Heart left ventricle (tissue), 16 donors: ENCODE data around the gene OR2Y1. TPM values are rescaled to one million over a fixed set of nuclear protein-coding genes. Genes with fewer than 3 reads are reported as not detected.

Experiments used
- ATAC-seq, 4 donors: fragments of 200-7000 bp; cut with Tn5 transposase; one replicate each; pipeline ENCODE4 v1.9.1; 2020 to 2022; ENCODE audit warnings: moderate library complexity in 4 of 4, mild to moderate bottlenecking in 3 of 4, moderate number of reproducible peaks in 1 of 4
- DNase-seq, 5 donors: peaks; one replicate each; pipeline ENCODE4 v3.0.0-alpha.2; 2020
- H3K27ac ChIP-seq, 12 donors: fragments of 200-600 bp; sonication (generic) in 4 of 12; one replicate each; pipeline versions ENCODE4 v1.5.0 to v1.8.0; 2016 to 2022; ENCODE audit warnings: mild to moderate bottlenecking in 2 of 12
- H3K27me3 ChIP-seq, 9 donors: fragments of 200-600 bp; sonication (generic) in 2 of 9; one replicate each; pipeline versions ENCODE4 v1.5.1 to v1.8.0; 2016 to 2022; ENCODE audit warnings: mild to moderate bottlenecking in 3 of 9
- H3K36me3 ChIP-seq, 9 donors: fragments of 200-600 bp; sonication (generic) in 2 of 9; one replicate each; pipeline versions ENCODE4 v1.5.0 to v1.8.0; 2018 to 2022; ENCODE audit warnings: mild to moderate bottlenecking in 2 of 9
- H3K4me1 ChIP-seq, 12 donors: fragments of 200-600 bp; sonication (generic) in 4 of 12; one replicate each; pipeline versions ENCODE4 v1.5.0 to v1.8.0; 2016 to 2022; ENCODE audit warnings: mild to moderate bottlenecking in 3 of 12
- H3K4me3 ChIP-seq, 12 donors: fragments of 200-600 bp; sonication (generic) in 4 of 12; one replicate each; pipeline versions ENCODE4 v1.5.0 to v1.8.0; 2017 to 2022; ENCODE audit warnings: mild to moderate bottlenecking in 9 of 12, moderate library complexity in 4 of 12
- H3K9me3 ChIP-seq, 12 donors: fragments of 200-600 bp; sonication (generic) in 4 of 12; one replicate each; pipeline versions ENCODE4 v1.5.0 to v1.8.0; 2016 to 2022; ENCODE audit warnings: mild to moderate bottlenecking in 1 of 12
- CTCF ChIP-seq, 12 donors: fragments of 200-600 bp; sonication (generic) in 4 of 12; IDR thresholded peaks; one replicate each; pipeline versions ENCODE4 v1.5.0 to v1.8.0; 2018 to 2022; ENCODE audit warnings: antibody characterized with exemption in 12 of 12, mild to moderate bottlenecking in 5 of 12
- POLR2A ChIP-seq, 2 donors: fragments of 450-650 bp; IDR thresholded peaks; one replicate each; pipeline ENCODE4 v1.6.1; 2017; ENCODE audit warnings: antibody characterized with exemption in 2 of 2, mild to moderate bottlenecking in 2 of 2, moderate library complexity in 2 of 2
- WGBS, 4 donors: extraction: QIAGEN DNeasy Blood & Tissue Kit in 2 of 4; methylation state at CpG; one replicate each; pipeline versions ENCODE4 v1.1.5 to v1.1.7; 2013 to 2018; 5-methylcytosine and 5-hydroxymethylcytosine counted together
- intact Hi-C, 10 donors: fragments of 100-400 bp; cut with DNase I; formaldehyde crosslinking; loops; one replicate each; pipeline versions ENCODE4 v1.11.1 to v1.14.2; 2022
- polyA plus RNA-seq, 2 donors: library from polyadenylated mRNA; stranded (reverse); fragments of 200-250 nt; gene quantifications; one replicate each; pipeline ENCODE4 v1.2.3, GENCODE V29; 2013
- total RNA-seq, 9 donors: library from RNA; depleted of rRNA in 2 of 9; stranded (reverse); fragments of >200 nt in 2 of 9; fragmentation: NEBNext Ultra II Directional in 3 of 9; extraction: Animal tissue kit (Norgen Biotek cat#: 25700) in 3 of 9; gene quantifications; one replicate each; pipeline versions ENCODE4 v1.1.0 to v1.2.4, GENCODE V29; 2016 to 2023
- donor health status: ischemic (EF 13 %, LVEDD 7.1; RV severe dilation, severe dysfunction).
- donor health status: healthy with polysubstance abuse.
- donor health status: DM: no; HTN: yes; CAD: no.
- donor health status: DM: no; HTN: no; CAD: no.
- donor health status: ischemic (EF 25% LVEDD 6.9; RV normal size, moderate dysfunction).
- donor health status: ischemic (EF 25% LVEDD 5.7; RV mildly dilated, moderate dysfunction).
- donor health status: healthy.
- donor health status: DM: yes; HTN: yes; CAD: no.
- donor health status: ischemic (EF 35%, LVEDD 5.7; RV mildly dilated, moderate dysfunction).
- donor health status: nonischemic (EF 11% LVEDD 7.7; RV severe dilation, severe dysfunction).
- donor health status: DM: yes; HTN: yes; CAD: no.
- donor health status: PGD.
- donor health status: ischemic (EF 29% LVEDD 5.4; RV normal size, mild dysfunction).
- donor health status: nonischemic (EF 23%, LVEDD 6.1; RV moderate dilation, normal function).

Gene OR2Y1
- total and polyA plus RNA-seq, 11 donors, result not detected

GRCh38 chr5:180689775-180690174 is 50.1 kb downstream of the OR2Y1 start:
- intact Hi-C loops, result no loop called here
- Histone ChIP-seq H3K36me3 (no peaks in the 10 kb centered on the region), H3K4me1 (no peaks in the 10 kb centered on the region), H3K4me3 (no peak overlapping the region), H3K9me3 (no peaks in the 10 kb centered on the region), H3K27ac (peak overlapping the region in 1 of 12 donors; percentile 19), H3K27me3 (peaks cover 0 to 55% (median 7%) of the 10 kb centered on the region in 9 donors)
- WGBS, 4 donors, result 76 to 81% (median 79%) methylated on average over 7 of the region's 7 CpGs
- no peak for ATAC-seq
- no peak for DNase-seq
- TF ChIP-seq CTCF (IDR thresholded peaks at IDR 0.05), result no peak
- TF ChIP-seq POLR2A (IDR thresholded peaks at IDR 0.05), result no peak

Other genes starting within 250 kb of the OR2Y1 start
- 10 to 100 TPM in 7 of 9 donors, 1 to 10 TPM in 2; 8.1 to 18.8 (median 13.0) TPM for gene CNOT6, start 245.7 kb downstream of the OR2Y1 start, total RNA-seq
- 10 to 100 TPM in 1 of 2 donors, 1 to 10 TPM in 1; 3.1 to 12.3 TPM for gene CNOT6, start 245.7 kb downstream of the OR2Y1 start, polyA plus RNA-seq
- gene SCGB3A1, start 148.6 kb downstream of the OR2Y1 start, total RNA-seq, result under 1 TPM in 1 of 9 donors, not detected in 8; 0.85 TPM
- under 1 TPM; 0.22 to 0.57 TPM for gene SCGB3A1, start 148.6 kb downstream of the OR2Y1 start, polyA plus RNA-seq
- 10 to 100 TPM in 2 of 9 donors, 1 to 10 TPM in 7; 2.1 to 13.7 (median 6.9) TPM for gene FLT4, start 90.5 kb downstream of the OR2Y1 start, total RNA-seq
- 1 to 10 TPM; 5.0 to 5.4 TPM for gene FLT4, start 90.5 kb downstream of the OR2Y1 start, polyA plus RNA-seq
- gene MGAT1, start 62.7 kb upstream of the OR2Y1 start, total RNA-seq, result 100 to 1,000 TPM in 3 of 9 donors, 10 to 100 TPM in 6; 50.9 to 162 (median 83.5) TPM
- gene MGAT1, start 62.7 kb upstream of the OR2Y1 start, polyA plus RNA-seq, result 100 to 1,000 TPM in 1 of 2 donors, 10 to 100 TPM in 1; 64.5 to 199 TPM
- 10 to 100 TPM in 8 of 9 donors, 1 to 10 TPM in 1; 9.4 to 18.6 (median 13.8) TPM for gene ZFP62, start 121.2 kb upstream of the OR2Y1 start, total RNA-seq
- 10 to 100 TPM; 10.6 to 13.6 TPM for gene ZFP62, start 121.2 kb upstream of the OR2Y1 start, polyA plus RNA-seq
- gene BTNL8, start 159.1 kb upstream of the OR2Y1 start, total RNA-seq, result under 1 TPM in 3 of 9 donors, not detected in 6; 0.17 to 0.84 (median 0.24) TPM
- under 1 TPM in 1 of 2 donors, not detected in 1; 0.14 TPM for gene BTNL8, start 159.1 kb upstream of the OR2Y1 start, polyA plus RNA-seq
- gene BTNL3, start 248.8 kb upstream of the OR2Y1 start, total RNA-seq, result under 1 TPM in 1 of 9 donors, not detected in 8; 0.54 TPM
- under 1 TPM in 1 of 2 donors, not detected in 1; 0.03 TPM for gene BTNL3, start 248.8 kb upstream of the OR2Y1 start, polyA plus RNA-seq